GM19328 (cell line): ENCODE measurements around the gene GPR137.
"Not testable (repeated sequence)": the region's sequence is repeated elsewhere in the genome, so short reads cannot be mapped to it uniquely, and the experiment has no call there.

Experiments
- ATAC-seq: cut with Tn5 transposase; IDR thresholded peaks from one replicate; pipeline ENCODE4 v1.9.1; 2021; ENCODE audit warnings: mild to moderate bottlenecking, moderate library complexity; ENCODE audit not compliant: unreplicated experiment

GPR137 gene

DNA sequence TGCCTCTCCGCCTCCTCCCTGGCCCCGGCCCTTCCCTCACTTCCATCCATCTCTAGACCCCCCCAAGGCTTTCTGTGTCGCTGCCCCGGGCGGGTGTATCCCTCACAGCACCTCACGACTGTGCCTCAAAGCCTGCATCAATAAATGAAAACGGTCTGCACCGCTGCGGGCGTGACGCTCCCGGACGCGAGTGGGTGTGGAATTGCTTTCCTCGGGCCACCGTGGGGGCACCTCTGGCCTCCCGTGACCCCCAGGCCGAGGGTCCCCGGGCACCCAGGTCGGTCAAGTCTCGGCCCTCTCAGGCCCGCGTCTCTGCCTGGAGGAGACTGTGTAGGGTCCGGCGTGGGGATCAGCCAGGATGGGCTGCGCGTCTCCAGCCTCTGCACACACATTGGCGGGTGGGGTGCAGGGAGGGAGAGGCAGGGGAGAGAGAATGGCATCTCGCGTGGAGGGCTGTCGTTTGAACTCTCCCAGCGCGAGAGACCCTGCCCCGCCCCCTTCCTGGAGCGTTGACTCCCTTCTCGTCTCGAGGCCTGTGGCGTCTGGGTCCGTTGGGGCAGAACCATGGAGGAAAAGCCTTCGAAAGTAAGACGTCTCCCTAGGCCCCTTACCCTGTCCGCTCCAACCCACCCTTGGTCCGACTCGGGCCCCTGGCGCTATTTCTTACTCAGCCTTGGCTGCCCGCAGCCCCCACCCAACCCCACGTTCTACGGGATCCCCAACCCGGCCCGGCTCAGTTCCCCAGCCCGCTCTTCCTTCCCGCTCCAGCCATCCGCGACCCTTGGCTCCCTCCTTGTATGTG lies 14.4 kb downstream of the GPR137 start, which contains the start of gene CATSPERZ:
TSS of gene CATSPERZ (plus strand) at position 512 of the 802 bp plus-strand sequence. CDS start at position 565, 53 bp downstream.
- no peak for ATAC-seq

- ATAC-seq: no peak
These were observed 17.7 kb downstream of the GPR137 start for GRCh38 chr11:64303109-64304031.

- ATAC-seq: no peak
These were observed 18.3 kb downstream of the GPR137 start for GRCh38 chr11:64304032-64304315.

DNA sequence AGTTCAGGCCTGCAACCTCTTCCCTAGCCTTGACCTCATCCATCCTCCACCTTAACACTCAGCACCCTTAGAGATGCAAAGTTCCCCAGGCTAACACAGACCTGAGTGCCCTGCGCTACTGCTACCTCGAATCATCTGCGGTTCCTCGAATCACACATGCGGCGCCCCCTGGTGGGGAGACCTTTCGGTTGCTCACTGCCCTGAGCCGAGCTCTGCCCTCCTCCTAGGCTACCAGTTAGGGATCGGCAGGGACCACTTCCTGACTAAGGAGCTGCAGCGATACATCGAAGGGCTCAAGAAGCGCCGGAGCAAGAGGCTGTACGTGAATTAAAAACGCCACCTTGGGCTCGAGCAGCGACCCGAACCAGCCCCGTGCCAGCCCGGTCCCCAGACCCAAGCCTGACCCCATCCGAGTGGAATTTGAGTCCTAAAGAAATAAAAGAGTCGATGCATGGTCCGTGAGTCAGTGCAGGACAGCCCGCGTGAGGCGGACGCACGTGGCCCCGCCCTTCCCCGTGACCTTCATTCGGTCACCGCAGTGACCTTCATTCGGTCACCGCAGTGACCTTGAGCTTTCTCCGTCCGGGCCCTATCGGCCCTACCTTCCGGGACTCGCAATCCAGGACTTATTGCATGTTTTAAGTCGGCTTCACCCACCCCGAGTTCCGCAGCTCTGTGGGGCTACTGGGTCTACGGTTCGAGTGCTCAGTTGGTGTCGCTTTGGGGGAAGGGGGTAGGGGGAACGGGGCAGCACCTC lies 18.8 kb downstream of the GPR137 start:
- peak; percentile 27 for ATAC-seq

- peak; percentile 59 for ATAC-seq
These were observed 19.5 kb downstream of the GPR137 start, which contains the start of gene ESRRA for GRCh38 chr11:64305075-64305690. TSS of gene ESRRA (plus strand) at chr11:64305524. CDS start at chr11:64307180, 1,656 bp downstream.

GRCh38 chr11:64305691-64306562 lies 20.3 kb downstream of the GPR137 start:
- ATAC-seq: peak; percentile 19

DNA sequence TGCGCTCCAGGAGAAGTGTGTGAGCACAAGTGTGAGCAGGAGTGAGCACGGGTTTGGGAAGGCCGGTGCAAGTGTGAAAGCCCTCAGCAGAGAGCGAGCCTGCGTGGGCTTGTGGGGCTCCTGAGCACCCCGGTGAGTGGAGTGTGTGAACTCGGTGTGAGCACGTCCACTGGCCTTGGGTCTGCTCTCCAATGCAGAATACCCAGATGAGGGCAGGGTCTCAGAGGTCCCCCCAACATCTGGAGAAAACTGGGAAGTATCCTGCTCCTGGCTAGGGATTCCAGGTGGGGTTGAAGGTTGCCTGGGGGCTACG lies 20.9 kb downstream of the GPR137 start:
- no peak for ATAC-seq

GRCh38 chr11:64306876-64307622 lies 21.4 kb downstream of the GPR137 start:
- ATAC-seq: no peak

DNA sequence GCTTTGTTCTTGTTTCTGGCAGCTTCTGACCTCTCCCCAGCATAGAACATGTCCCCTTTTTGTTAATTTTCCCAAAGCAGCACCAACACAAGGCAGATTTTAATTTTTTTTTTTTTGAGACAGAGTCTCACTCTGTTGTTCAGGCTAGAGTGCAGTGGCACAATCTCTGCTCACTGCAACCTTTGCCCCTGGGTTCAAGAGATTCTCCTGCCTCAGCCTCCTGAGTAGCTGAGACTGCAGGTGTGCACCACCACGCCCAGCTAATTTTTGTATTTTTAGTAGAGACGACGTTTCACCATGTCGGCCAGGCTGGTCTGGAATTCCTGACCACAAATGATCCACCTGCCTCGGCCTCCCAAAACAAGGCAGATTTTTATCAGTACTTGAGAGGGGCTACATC lies 22.1 kb downstream of the GPR137 start:
- not testable (repeated sequence) for ATAC-seq

DNA sequence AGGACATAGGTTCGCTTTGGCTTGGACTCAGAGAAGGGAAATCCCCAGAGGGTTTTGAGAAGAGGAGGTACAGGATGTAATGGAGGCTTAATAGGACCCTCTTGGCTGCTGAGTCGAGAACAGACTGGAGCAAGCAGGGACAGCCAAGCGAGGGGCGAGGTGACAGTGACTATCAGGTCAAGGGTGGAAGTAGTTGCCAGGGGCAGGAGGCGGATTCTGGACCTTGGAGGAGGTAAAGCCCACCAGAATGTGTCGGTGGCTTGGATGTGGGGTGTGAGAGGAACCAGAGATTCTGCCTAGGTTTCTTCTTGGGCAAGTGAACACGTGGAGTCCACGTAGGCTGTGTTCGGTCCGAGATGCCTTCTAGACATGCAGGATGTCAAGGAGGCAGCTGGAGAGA lies 27.3 kb downstream of the GPR137 start:
- ATAC-seq: no peak

GRCh38 chr11:64313491-64314145 lies 28.0 kb downstream of the GPR137 start:
- no peak for ATAC-seq

DNA sequence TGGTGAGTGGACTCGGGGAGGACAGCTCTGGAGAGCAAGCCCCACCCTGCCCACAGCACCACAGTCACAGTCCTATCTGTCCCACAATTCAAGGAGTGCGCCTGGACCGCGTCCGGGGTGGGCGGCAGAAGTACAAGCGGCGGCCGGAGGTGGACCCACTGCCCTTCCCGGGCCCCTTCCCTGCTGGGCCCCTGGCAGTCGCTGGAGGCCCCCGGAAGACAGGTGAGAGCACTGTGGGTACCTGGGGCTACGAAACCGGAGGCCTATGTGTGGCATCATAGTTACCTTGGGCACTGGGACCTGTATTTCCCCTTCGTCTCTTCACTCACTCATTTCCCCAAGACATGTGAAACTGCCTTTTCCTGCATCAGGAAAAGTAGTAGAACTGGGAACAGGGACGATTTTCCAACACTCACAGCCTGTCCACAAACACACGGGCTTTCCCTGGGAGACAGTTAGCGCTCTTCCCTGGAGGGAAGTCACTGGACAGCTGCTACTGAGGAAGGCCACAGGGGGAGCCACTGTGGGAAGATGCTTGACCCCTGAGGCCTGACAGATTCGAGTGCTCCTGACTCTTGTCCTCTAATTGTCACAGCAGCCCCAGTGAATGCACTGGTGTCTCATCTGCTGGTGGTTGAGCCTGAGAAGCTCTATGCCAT lies 28.6 kb downstream of the GPR137 start:
- no peak for ATAC-seq

- ATAC-seq: no peak
These were observed 29.3 kb downstream of the GPR137 start for GRCh38 chr11:64314805-64315561.

GRCh38 chr11:64315667-64316526 lies 30.2 kb downstream of the GPR137 start:
- not testable (repeated sequence) for ATAC-seq

DNA sequence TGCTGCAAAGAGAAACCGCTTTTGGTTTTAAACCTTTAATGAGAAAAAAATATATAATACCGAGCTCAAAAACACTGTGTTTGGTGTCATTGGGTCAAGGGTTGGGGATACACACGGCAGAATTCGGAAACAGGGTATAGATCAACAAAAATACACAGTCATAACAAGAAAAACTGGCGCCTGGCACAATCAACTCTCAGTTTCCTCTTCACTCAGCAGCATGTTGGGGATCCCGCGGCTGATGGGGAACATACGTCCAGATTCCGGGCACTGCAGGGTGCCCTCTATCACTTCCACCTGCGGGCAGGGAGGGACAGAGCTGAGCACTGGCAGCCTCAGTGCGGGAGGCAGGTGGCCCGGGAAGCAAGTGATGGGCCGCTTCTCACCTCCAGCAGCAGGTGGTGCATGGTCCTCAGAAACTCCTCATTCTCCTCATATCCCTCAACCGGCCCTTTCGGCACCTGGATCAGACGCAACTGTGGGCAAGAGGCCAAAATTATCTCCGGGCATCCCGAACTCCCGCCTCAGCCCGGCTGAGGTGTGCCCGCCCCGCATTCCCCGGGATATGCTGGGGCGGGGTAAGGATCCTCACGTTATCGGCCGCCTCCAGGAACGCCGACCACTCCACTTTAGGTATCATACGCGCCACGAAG lies 31.1 kb downstream of the GPR137 start:
- peak; percentile 1 for ATAC-seq
